Astrocyte of the cerebellum (primary cell): Measurements from ENCODE around the gene GCFC2.

Experiments
- DNase-seq: peaks from one replicate; pipeline ENCODE4 v3.0.0-alpha.2; 2011; ENCODE audit warnings: low read depth
- H3K4me3 ChIP-seq: 2 replicates; pipeline ENCODE4 v1.5.1; 2011; ENCODE audit warnings: mild to moderate bottlenecking, low read depth, low read length, moderate library complexity
- in situ Hi-C: cut with HindIII; loops from 2 replicates; pipeline ENCODE4 v1.10.0; 2017; ENCODE audit warnings: low sequenced_read_pairs
- TF ChIP-seq, protein P1 (sequence below): IDR thresholded peaks from 2 replicates; pipeline ENCODE4 v1.5.1; 2012; ENCODE audit warnings: low read length, low read depth, moderate library complexity, mild to moderate bottlenecking; ENCODE audit errors: missing control alignments

The GCFC2 gene

GRCh38 chr2:75710220-75710576 lies 517 bp downstream of the GCFC2 start:
- TF ChIP-seq, protein P1, sequence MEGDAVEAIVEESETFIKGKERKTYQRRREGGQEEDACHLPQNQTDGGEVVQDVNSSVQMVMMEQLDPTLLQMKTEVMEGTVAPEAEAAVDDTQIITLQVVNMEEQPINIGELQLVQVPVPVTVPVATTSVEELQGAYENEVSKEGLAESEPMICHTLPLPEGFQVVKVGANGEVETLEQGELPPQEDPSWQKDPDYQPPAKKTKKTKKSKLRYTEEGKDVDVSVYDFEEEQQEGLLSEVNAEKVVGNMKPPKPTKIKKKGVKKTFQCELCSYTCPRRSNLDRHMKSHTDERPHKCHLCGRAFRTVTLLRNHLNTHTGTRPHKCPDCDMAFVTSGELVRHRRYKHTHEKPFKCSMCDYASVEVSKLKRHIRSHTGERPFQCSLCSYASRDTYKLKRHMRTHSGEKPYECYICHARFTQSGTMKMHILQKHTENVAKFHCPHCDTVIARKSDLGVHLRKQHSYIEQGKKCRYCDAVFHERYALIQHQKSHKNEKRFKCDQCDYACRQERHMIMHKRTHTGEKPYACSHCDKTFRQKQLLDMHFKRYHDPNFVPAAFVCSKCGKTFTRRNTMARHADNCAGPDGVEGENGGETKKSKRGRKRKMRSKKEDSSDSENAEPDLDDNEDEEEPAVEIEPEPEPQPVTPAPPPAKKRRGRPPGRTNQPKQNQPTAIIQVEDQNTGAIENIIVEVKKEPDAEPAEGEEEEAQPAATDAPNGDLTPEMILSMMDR, result no peak
- DNase-seq, result no peak
- H3K4me3 ChIP-seq, result peak overlapping the region; percentile 73
- in situ Hi-C loops, result no loop called here

- in situ Hi-C loops, result no loop called here
- no peak for DNase-seq
- TF ChIP-seq, protein P1, result no peak
- no peak overlapping the region for H3K4me3 ChIP-seq
Observed at GRCh38 chr2:75709297-75709696, 1.4 kb downstream of the GCFC2 start.

DNA sequence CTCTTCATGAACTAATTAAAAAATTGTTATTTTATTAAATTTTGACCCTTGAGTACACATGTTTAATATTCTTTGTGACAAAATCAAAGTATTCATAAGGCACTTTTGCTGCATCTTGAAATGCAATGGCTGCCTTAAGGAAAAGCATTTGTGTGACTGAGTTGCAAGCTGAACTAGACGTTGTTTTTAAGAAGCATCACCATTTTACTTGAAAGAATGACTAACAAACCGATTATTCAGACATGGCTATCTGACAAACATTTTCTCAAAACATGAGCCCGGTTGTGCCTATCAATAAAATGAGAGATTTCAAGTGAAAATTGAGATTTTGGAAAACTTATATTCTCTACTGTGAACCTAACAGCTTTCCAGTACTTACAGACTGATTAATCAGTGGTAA lies 2.8 kb downstream of the GCFC2 start:
- DNase-seq, result no peak
- in situ Hi-C loops, result no loop called here
- TF ChIP-seq, protein P1, result no peak
- H3K4me3 ChIP-seq, result no peak overlapping the region

DNA sequence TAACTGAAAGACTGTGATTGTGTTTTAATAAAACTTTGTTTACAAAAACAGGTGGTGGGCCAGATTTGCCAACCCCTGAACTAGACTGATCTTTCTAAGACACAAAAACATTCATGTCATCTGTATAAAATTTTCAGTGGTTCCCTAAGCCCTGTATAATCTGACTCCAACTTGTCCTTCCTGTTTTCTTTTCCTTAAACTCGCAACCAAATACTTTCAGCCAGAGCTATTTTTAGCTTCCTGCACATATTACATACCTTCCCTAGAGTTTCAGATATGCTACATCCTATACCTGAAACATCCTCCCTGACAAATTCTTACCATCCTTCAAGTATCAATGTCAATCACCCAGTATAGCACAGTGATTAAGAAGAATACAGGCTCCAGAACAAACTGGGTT lies 4.8 kb downstream of the GCFC2 start:
- in situ Hi-C loops, result no loop called here
- DNase-seq, result no peak
- H3K4me3 ChIP-seq, result no peak overlapping the region
- TF ChIP-seq, protein P1, result no peak

DNA sequence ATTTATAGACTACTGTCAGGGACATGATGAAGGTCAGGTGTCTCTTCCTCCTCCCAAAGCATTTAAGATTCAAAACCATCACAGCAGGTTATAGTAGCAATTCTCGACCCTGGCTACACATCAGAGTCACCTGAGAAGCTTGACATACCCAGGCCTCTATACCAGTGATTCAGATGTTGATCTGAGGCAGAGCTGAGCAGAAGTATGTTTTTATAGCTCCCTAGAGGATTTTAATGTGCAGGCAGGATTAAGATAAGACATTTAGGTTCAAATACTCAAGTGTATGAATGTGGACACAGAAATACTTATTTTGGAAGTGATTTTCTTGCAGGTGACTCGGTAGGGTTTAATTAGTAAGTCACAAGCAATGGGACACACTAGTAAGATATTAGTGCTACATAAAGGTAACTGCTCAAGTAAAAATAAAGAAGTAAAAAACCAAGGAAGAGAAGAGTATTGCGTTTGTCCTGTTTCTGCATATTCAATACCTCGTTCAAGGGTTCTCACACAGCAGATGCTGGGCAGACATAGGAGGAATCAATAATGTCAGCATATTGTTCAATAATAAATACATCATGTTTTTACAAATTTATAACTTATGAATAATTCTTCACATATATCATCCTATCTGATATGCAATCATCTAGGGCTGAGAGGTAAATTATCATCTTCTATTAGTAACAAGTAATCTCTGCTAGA lies 7.0 kb downstream of the GCFC2 start:
- no peak overlapping the region for H3K4me3 ChIP-seq
- no peak for DNase-seq
- in situ Hi-C loops, result no loop called here
- TF ChIP-seq, protein P1, result no peak

GRCh38 chr2:75702593-75702992 lies 8.1 kb downstream of the GCFC2 start:
- TF ChIP-seq, protein P1, result no peak
- no peak for DNase-seq
- in situ Hi-C loops, result no loop called here

More at GRCh38 chr2:75702593-75702992, 8.1 kb downstream of the GCFC2 start:
- H3K4me3 ChIP-seq, result no peak overlapping the region
